Keratinocyte (primary cell): Measurements from ENCODE around the gene BCL2.

Experiments
- EZH2 ChIP-seq: IDR thresholded peaks from one replicate; pipeline ENCODE4 v1.6.1; 2012; ENCODE audit warnings: inconsistent platforms, mild to moderate bottlenecking, low read length, moderate library complexity
- TF ChIP-seq, protein P1 (sequence below), 3 experiments: IDR thresholded peaks in 1 of 3; conservative IDR thresholded peaks in 1 of 3; optimal IDR thresholded peaks in 1 of 3; 2 replicates in 2 of 3; 3 replicates in 1 of 3; pipeline versions ENCODE3 to v1.5.1; 2011; ENCODE audit warnings: low read length in 3 of 3, mild to moderate bottlenecking in 3 of 3, moderate library complexity in 2 of 3, control low read depth in 1 of 3, inconsistent platforms in 1 of 3; ENCODE audit not compliant: insufficient read depth in 2 of 3; ENCODE audit errors: extremely low read depth in 1 of 3

DNA sequence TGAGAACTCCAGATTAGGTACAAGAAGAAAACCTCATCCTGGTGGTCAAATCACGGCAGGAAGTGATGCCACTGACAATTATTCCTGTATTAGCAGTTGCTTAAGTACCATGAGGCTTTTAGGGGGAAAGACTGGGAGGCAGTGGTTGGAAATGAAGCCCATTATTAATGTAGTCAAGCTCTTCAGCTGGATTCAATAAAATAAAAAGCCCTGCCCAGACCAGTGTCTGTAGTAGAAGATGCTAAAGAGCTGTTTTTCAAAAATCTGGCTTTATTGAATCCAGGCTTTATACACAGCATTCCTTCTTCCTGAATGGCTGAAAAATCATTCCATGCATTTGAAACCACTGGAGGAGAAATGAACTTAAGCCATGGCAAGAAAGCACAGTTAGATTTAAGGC is 155.2 kb downstream of the BCL2 start:
- no peak for TF ChIP-seq EZH2
- TF ChIP-seq, protein P1, sequence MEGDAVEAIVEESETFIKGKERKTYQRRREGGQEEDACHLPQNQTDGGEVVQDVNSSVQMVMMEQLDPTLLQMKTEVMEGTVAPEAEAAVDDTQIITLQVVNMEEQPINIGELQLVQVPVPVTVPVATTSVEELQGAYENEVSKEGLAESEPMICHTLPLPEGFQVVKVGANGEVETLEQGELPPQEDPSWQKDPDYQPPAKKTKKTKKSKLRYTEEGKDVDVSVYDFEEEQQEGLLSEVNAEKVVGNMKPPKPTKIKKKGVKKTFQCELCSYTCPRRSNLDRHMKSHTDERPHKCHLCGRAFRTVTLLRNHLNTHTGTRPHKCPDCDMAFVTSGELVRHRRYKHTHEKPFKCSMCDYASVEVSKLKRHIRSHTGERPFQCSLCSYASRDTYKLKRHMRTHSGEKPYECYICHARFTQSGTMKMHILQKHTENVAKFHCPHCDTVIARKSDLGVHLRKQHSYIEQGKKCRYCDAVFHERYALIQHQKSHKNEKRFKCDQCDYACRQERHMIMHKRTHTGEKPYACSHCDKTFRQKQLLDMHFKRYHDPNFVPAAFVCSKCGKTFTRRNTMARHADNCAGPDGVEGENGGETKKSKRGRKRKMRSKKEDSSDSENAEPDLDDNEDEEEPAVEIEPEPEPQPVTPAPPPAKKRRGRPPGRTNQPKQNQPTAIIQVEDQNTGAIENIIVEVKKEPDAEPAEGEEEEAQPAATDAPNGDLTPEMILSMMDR (optimal IDR thresholded peaks at IDR 0.05 in 1 of 3, IDR thresholded peaks at IDR 0.05 in 1 of 3, conservative IDR thresholded peaks at IDR 0.05 in 1 of 3; ENCODE audit: extremely low read depth in 1 of 3, insufficient read depth in 2 of 3, low read length in 3 of 3), result no peak
